Choroid plexus epithelial cell (primary cell): ENCODE measurements around the gene APOD.
"Not testable (repeated sequence)": the region's sequence is repeated elsewhere in the genome, so short reads cannot be mapped to it uniquely, and the experiment has no call there.

Source experiments
- DNase-seq: peaks from one replicate; pipeline ENCODE4 v3.0.0-alpha.2; 2010; ENCODE audit warnings: low read depth
- H3K4me3 ChIP-seq: 2 replicates; pipeline ENCODE4 v1.5.1; 2011; ENCODE audit warnings: low read depth, mild to moderate bottlenecking, control low read depth, low read length, moderate library complexity
- CTCF ChIP-seq: conservative IDR thresholded peaks from 2 replicates; pipeline ENCODE4 v1.5.1; 2011; ENCODE audit warnings: low read depth, mild to moderate bottlenecking, control low read depth, inconsistent platforms, low read length, moderate library complexity

APOD gene

GRCh38 chr3:195591852-195592251 lies 8.1 kb upstream of the APOD start:
- TF ChIP-seq CTCF: no peak
- DNase-seq: no peak
- no peak overlapping the region for H3K4me3 ChIP-seq

- H3K4me3 ChIP-seq: no peak overlapping the region
- TF ChIP-seq CTCF: no peak
- DNase-seq: no peak
These were observed 7.5 kb upstream of the APOD start for GRCh38 chr3:195591220-195591619.

- H3K4me3 ChIP-seq, DNase-seq: not testable (repeated sequence)
These were observed 6.6 kb upstream of the APOD start for GRCh38 chr3:195590381-195590780.

GRCh38 chr3:195589796-195590195 lies 6.1 kb upstream of the APOD start:
- not testable (repeated sequence) for DNase-seq

GRCh38 chr3:195587824-195588223 lies 4.1 kb upstream of the APOD start:
- no peak for DNase-seq
- H3K4me3 ChIP-seq: no peak overlapping the region
- TF ChIP-seq CTCF: no peak

More at GRCh38 chr3:195589796-195590195, 6.1 kb upstream of the APOD start:
- H3K4me3 ChIP-seq: not testable (repeated sequence)

GRCh38 chr3:195587406-195587805 lies 3.7 kb upstream of the APOD start:
- no peak for TF ChIP-seq CTCF
- no peak overlapping the region for H3K4me3 ChIP-seq

GRCh38 chr3:195584543-195584870 lies 767 bp upstream of the APOD start:
- no peak for TF ChIP-seq CTCF
- no peak overlapping the region for H3K4me3 ChIP-seq
- DNase-seq: no peak

More at GRCh38 chr3:195587406-195587805, 3.7 kb upstream of the APOD start:
- no peak for DNase-seq

GRCh38 chr3:195582947-195583346 lies 793 bp downstream of the APOD start:
- TF ChIP-seq CTCF: peak; percentile 31
- peak; percentile 22 for DNase-seq
- H3K4me3 ChIP-seq: peak overlapping the region; percentile 22
